Transverse colon (tissue), 4 donors: Measurements from ENCODE around the gene DPYD.

Experiments
- CTCF ChIP-seq, 5 experiments: fragments of 200-600 bp in 3 of 5; fragments of 450-650 bp in 2 of 5; sonication (generic) in 3 of 5; IDR thresholded peaks; 1 replicate in 2 of 5; 2 replicates in 3 of 5; pipeline ENCODE4 v1.5.1; 2016 to 2017; ENCODE audit warnings: antibody characterized with exemption in 5 of 5, inconsistent platforms in 3 of 5, mild to moderate bottlenecking in 2 of 5, moderate library complexity in 1 of 5
- POLR2A ChIP-seq: fragments of 450-650 bp; IDR thresholded peaks from one replicate; pipeline ENCODE4 v1.6.1; 2016; ENCODE audit warnings: antibody characterized with exemption, mild to moderate bottlenecking, moderate library complexity
- POLR2AphosphoS5 ChIP-seq, 3 donors: sonication (generic); formaldehyde crosslinking; IDR thresholded peaks; one replicate each; pipeline ENCODE4 v1.6.1; 2016; ENCODE audit warnings: antibody characterized with exemption in 3 of 3

- TF ChIP-seq CTCF (IDR thresholded peaks at IDR 0.05) (no peak), POLR2A (no peak), POLR2AphosphoS5 (IDR thresholded peaks at IDR 0.05) (no peak)
Measured at GRCh38 chr1:97034651-97035050, 886.2 kb downstream of the DPYD start.
